Measurements from ENCODE around the gene GRK2. TPM values are rescaled to one million over a fixed set of nuclear protein-coding genes. Genes with fewer than 3 reads are reported as not detected.

The GRK2 gene
- total and polyA plus RNA-seq, 12 donors, result 34.2 to 65.0 (median 45.5) TPM

GRCh38 chr11:67285541-67286498, 19.5 kb downstream of the GRK2 start:
- ATAC-seq (no peak), DNase-seq (peak in 1 of 2 donors; percentile 23)
- Histone ChIP-seq H3K27ac (peak overlapping the region in 8 of 10 donors; percentile 93 to 98 (median 96)), H3K4me3 (peak overlapping the region in 2 of 10 donors; percentile 3 to 74), H3K4me1 (peaks cover 7 to 90% (median 31%) of the 10 kb centered on the region in 9 donors), H3K9me3 (no peaks in the 10 kb centered on the region), H3K36me3 (peaks cover 21 to 74% (median 52%) of the 10 kb centered on the region in 9 donors), H3K27me3 (no peaks in the 10 kb centered on the region)
- TF ChIP-seq, protein P1, sequence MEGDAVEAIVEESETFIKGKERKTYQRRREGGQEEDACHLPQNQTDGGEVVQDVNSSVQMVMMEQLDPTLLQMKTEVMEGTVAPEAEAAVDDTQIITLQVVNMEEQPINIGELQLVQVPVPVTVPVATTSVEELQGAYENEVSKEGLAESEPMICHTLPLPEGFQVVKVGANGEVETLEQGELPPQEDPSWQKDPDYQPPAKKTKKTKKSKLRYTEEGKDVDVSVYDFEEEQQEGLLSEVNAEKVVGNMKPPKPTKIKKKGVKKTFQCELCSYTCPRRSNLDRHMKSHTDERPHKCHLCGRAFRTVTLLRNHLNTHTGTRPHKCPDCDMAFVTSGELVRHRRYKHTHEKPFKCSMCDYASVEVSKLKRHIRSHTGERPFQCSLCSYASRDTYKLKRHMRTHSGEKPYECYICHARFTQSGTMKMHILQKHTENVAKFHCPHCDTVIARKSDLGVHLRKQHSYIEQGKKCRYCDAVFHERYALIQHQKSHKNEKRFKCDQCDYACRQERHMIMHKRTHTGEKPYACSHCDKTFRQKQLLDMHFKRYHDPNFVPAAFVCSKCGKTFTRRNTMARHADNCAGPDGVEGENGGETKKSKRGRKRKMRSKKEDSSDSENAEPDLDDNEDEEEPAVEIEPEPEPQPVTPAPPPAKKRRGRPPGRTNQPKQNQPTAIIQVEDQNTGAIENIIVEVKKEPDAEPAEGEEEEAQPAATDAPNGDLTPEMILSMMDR (IDR thresholded peaks at IDR 0.05), result no peak
- 83 to 86% methylated on average over 39 of the region's 39 CpGs for WGBS, 2 donors
- intact Hi-C loops (cut with DNase I), result no loop called here

- Histone ChIP-seq H3K4me3 (peak overlapping the region in 2 of 10 donors; percentile 3 to 74), H3K4me1 (peaks cover 7 to 90% (median 33%) of the 10 kb centered on the region in 9 donors), H3K36me3 (peaks cover 14 to 74% (median 43%) of the 10 kb centered on the region in 9 donors), H3K27me3 (no peaks in the 10 kb centered on the region), H3K9me3 (no peaks in the 10 kb centered on the region), H3K27ac (peak overlapping the region; percentile 76 to 98 (median 96))
- no peak for ATAC-seq
- TF ChIP-seq, protein P1 (IDR thresholded peaks at IDR 0.05), result no peak
- peak in 1 of 2 donors; percentile 21 for DNase-seq
- WGBS, 2 donors, result 79% methylated on average over 8 of the region's 8 CpGs
- intact Hi-C loops (cut with DNase I), result no loop called here
Observed at GRCh38 chr11:67286621-67287333, 20.5 kb downstream of the GRK2 start.

DNA sequence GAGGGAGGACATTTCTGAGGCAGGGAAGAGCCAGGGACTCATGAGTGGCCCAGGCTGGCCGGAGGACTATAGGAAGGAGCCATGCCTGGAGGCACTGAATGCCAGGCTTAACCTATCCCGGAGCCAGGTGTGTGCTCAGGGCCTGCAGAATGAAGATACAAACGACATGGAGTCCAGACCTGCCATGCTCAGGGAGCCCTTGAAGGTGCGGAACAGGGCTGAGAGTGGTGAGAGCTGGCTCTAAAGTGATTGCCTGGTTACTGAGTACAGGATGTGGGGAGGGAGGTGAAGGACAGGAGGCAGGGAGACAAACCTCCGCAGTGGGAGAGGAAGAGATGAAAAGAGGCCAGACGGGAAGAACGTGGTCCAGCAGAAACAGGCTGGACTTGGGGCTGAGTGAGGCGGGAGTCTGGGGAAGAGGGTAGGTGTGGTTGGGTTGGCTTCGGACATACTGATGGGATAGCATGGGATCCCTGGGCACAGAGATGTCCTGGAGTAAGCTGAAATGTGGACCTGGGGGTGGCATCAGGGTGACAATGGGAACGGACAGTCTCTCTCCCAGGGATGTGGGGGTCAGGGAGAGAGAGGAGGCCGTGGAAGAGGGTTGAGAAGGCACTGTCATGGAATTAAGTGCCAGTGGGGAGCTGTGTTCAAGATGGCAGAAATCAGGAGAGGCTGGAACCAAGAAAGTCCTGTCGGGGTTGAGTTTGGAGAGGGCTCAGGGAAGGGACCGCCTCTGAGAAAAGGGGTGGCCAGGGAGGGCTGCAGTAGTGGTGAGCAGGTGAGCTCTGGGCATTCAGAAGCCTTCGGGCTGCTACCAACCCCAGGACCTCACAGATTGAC, 21.3 kb downstream of the GRK2 start:
- TF ChIP-seq, protein P1 (IDR thresholded peaks at IDR 0.05), result no peak
- no peaks in the 10 kb centered on the region for H3K27me3 ChIP-seq
- peak overlapping the region; percentile 76 to 98 (median 96) for H3K27ac ChIP-seq
- intact Hi-C loops (cut with DNase I), result loop anchor here in 4 of 10 donors (2.0 kb wide), 3 partner anchors 15 to 29 kb away; no protein-coding TSS in a partner anchor
- 73 to 75% methylated on average over 14 of the region's 14 CpGs for WGBS, 2 donors
- H3K36me3 ChIP-seq, result peaks cover 6 to 74% (median 35%) of the 10 kb centered on the region in 9 donors
- peaks cover 7 to 90% (median 33%) of the 10 kb centered on the region in 9 donors for H3K4me1 ChIP-seq
- ATAC-seq (peak in 2 of 8 donors; percentile 0 to 2), DNase-seq (no peak)
- no peaks in the 10 kb centered on the region for H3K9me3 ChIP-seq
- peak overlapping the region in 9 of 10 donors; percentile 56 to 99 (median 82) for H3K4me3 ChIP-seq
